A549 treated with ZK216348 at 1 μM for 4 hours (cell line): ENCODE results near the gene SHISA5. TPM values are rescaled to one million over a fixed set of nuclear protein-coding genes. Genes with fewer than 3 reads are reported as not detected.

Source experiments
- total RNA-seq: library from RNA; stranded (reverse); fragments of 200-300 nt; extraction: Qiagen RNA extraction; gene quantifications from 5 replicates; pipeline ENCODE4 v1.2.3, GENCODE V29; 2022; ENCODE audit warnings: low read depth

The SHISA5 gene, protein sequence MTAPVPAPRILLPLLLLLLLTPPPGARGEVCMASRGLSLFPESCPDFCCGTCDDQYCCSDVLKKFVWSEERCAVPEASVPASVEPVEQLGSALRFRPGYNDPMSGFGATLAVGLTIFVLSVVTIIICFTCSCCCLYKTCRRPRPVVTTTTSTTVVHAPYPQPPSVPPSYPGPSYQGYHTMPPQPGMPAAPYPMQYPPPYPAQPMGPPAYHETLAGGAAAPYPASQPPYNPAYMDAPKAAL
- total RNA-seq: 83.6 to 137 TPM (median 127 TPM) in 5 replicates

DNA sequence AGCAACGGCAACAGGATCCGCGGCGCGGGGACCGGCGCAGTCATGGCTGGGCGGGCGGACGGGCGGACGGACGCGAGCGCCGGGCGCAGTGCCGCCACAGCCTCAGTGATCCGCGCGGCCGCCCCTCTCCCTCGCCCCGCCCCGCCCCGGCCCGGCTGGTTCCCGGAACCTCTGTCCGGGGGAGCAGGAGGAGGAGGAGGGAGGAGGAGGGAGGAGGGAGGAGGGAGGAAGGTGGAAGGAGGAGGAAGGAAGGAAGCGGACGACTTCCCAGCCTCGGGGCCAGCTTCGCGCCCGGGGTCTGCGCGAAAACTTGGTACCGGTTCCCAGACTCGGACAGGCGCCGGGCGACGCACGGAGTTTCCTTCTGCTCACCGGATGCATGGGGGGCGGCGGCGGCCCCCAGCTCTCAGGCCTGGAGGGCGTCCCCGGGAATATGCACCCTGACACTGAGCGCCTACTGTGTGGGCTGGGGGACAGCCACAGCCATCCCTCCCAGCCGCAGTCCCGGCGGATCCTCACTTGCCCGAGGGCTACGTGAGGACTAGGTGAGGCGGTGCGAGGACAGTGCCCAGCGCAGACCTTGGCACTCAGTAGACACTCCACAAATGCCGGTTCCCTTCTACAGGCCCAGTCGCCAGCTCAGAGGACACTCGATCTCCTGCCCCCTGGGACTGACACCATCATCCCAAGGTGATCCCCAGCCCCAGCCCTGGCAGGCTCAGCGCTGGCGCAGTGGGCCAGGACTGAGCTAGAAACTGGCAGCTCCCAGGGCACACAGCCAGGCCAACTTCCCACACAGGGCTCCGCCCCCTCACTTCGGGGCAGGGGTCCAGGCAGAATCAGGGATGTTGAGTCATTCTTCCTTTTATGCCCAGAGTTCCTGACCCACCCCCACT is at the start of gene SHISA5:
SHISA5 (minus strand) TSS at position 124 of the 896 bp plus-strand sequence; CDS start at position 44, 80 bp downstream.

DNA sequence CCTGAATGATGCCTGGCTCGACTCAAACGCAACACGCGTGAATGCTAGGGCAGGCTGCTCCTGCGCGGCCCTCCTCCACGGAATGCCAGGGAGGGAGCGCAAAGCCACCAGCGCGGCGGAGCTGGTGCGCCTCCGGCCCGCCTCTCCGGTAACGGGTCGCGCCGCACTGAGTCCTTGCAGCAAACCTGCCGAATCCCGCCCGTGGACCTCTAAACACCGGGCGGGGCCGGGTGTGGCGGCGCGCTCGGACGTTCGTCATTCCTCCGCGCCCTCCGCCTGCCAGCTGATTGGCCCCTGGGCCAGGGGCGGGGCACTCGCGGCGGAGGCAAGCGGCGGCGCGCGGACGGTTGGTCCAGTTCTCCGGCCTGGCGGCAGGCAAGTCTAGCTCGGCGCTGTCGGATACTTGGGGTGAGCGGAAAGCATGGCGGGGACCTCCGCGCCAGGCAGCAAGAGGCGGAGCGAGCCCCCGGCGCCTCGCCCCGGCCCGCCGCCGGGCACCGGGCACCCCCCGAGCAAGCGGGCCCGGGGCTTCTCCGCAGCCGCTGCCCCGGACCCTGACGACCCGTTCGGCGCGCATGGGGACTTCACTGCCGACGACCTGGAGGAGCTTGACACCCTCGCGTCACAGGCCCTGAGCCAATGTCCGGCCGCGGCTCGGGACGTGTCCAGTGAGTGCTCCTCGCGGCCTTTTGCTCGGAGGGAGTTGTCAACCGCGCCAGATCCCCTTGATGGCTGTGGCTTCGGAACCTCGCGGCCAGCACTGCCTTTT is 57.4 kb downstream of the SHISA5 start, which contains the start of gene ATRIP:
ATRIP (plus strand) TSS at position 313 of the 769 bp plus-strand sequence; CDS start at position 422, 109 bp downstream.

DNA sequence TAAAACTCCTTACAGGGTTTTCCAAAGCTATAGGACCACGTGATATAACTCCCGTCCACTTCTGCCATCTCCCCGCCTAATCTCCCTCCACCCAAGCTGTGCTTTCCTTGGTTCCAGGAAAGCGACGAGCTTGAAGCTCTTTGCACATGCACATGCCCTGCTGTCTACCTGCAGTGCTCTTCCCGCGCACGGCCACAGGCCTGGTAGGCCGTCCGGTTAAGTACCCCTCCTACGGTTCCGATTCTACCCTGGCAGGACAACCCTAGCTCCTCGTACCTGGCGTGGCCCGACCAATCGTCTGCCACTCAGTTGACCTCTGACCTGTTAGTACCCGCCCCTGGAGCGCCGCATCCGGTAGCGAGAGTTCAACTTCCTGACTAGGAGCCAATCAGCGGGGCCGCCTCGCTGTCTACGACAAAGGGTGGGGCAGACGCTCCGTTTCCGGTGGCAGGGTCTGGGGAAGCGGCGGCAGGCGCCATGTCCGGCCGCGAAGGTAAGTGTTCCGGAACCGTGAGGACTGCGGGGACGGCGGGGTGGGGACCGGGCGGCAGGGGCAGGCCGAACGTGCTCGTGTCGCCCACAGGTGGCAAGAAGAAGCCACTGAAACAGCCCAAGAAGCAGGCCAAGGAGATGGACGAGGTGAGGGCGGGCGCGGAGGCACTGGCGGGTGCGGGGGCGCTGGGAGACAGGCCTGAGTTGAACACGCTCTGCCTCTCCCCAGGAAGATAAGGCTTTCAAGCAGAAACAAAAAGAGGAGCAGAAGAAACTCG is 64.0 kb downstream of the SHISA5 start, which contains the start of the genes CCDC51 and TMA7:
CCDC51 (minus strand) TSS at position 300 of the 770 bp plus-strand sequence. CDS start 4,991 bp downstream, outside the sequence.
TMA7 (plus strand) TSS at position 438 of the 770 bp plus-strand sequence; CDS start at position 478, 40 bp downstream.

DNA sequence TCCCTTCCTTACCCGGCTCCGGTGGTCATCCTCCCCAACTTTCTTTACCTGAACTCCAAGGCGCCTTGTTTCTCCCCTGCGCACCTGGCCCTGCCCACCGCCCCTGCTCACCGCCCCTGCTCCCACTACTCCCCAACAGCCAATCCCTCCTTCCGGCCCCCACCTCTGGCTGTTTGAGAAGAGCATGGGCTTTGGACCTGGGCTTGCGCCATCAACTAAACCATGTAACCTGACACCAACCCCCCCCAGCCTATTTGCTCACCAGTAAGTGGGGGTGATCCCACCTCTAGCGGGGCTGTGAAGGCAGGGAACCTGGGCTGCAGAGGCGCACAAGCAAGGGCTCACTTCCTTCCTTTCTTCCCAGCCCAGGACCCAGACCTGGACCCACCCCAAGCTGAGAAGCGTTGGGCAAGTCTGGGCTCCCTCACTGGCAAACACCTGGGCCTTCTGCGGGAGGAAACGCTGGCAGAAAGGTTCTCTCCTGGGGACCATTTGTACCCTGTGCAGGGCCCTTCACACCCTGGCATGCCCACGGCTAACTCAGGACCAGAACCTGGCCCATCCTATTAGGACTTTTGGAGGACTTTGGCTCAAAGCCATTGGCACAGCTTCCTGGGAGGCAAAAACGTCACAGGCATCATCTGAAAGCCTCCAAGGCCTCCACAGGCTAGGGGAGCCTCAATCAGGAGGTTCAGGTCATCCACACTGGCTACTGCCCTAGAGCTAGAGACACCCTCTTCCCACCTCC is 73.8 kb downstream of the SHISA5 start, which contains the start of gene PLXNB1:
PLXNB1 (minus strand) TSS at position 127 of the 748 bp plus-strand sequence. CDS start 5,475 bp downstream, outside the sequence.

Other genes with a start within 250 kb of the SHISA5 start
- gene NME6, start 202.8 kb downstream of the SHISA5 start, total RNA-seq: 21.5 to 26.8 TPM (median 24.5 TPM) in 5 replicates
- gene SPINK8, start 170.5 kb downstream of the SHISA5 start, total RNA-seq: not detected in 5 replicates
- gene FBXW12, start 132.0 kb downstream of the SHISA5 start, total RNA-seq: not detected in 5 replicates
- 9.6 to 20.7 TPM (median 15.1 TPM) in 5 replicates for gene PLXNB1, start 74.1 kb downstream of the SHISA5 start, total RNA-seq
- 20.8 to 29.7 TPM (median 26.2 TPM) in 5 replicates for gene CCDC51, start 64.1 kb downstream of the SHISA5 start, total RNA-seq
- gene TMA7, start 63.9 kb downstream of the SHISA5 start, total RNA-seq: 270 to 585 TPM (median 291 TPM) in 5 replicates
- gene ATRIP, start 57.4 kb downstream of the SHISA5 start, total RNA-seq: 6.9 to 9.8 TPM (median 8.7 TPM) in 5 replicates
- 10.8 to 18.0 TPM (median 13.9 TPM) in 5 replicates for gene PFKFB4, start 52.6 kb upstream of the SHISA5 start, total RNA-seq
- 4.6 to 11.7 TPM (median 8.9 TPM) in 5 replicates for gene UCN2, start 59.6 kb upstream of the SHISA5 start, total RNA-seq
- 93.6 to 227 TPM (median 182 TPM) in 5 replicates for gene COL7A1, start 91.2 kb upstream of the SHISA5 start, total RNA-seq
- 154 to 191 TPM (median 182 TPM) in 5 replicates for gene UQCRC1, start 105.5 kb upstream of the SHISA5 start, total RNA-seq
- not detected in 5 replicates for gene TMEM89, start 117.6 kb upstream of the SHISA5 start, total RNA-seq
- gene SLC26A6, start 131.3 kb upstream of the SHISA5 start, total RNA-seq: 14.6 to 23.6 TPM (median 19.8 TPM) in 5 replicates
- 2.5 to 5.7 TPM (median 5.1 TPM) in 5 replicates for gene CELSR3, start 158.7 kb upstream of the SHISA5 start, total RNA-seq
- 4.9 to 11.4 TPM (median 9.2 TPM) in 5 replicates for gene NCKIPSD, start 181.7 kb upstream of the SHISA5 start, total RNA-seq
- gene IP6K2, start 213.0 kb upstream of the SHISA5 start, total RNA-seq: 46.3 to 49.1 TPM (median 48.9 TPM) in 5 replicates